Jurkat, Clone E6-1 (cell line): ENCODE data around the gene AP5B1.

Source experiments
- DNase-seq: peaks from one replicate; pipeline ENCODE4 v3.0.0-alpha.2; 2011; ENCODE audit warnings: low read depth, low spot score
- H3K4me3 ChIP-seq: 2 replicates; pipeline ENCODE4 v1.5.1; 2011; ENCODE audit warnings: mild to moderate bottlenecking, low read length, control low read depth, moderate library complexity

AP5B1 gene

GRCh38 chr11:65803797-65804492 lies 23.2 kb upstream of the AP5B1 start:
- H3K4me3 ChIP-seq: no peak overlapping the region
- no peak for DNase-seq

- no peak overlapping the region for H3K4me3 ChIP-seq
- DNase-seq: no peak
Observed at GRCh38 chr11:65802841-65803240, 22.1 kb upstream of the AP5B1 start.

GRCh38 chr11:65801153-65801987 lies 20.6 kb upstream of the AP5B1 start:
- no peak overlapping the region for H3K4me3 ChIP-seq
- DNase-seq: no peak

- no peak overlapping the region for H3K4me3 ChIP-seq
- DNase-seq: no peak
Observed at GRCh38 chr11:65798882-65799281, 18.1 kb upstream of the AP5B1 start.

GRCh38 chr11:65797711-65798110 lies 16.9 kb upstream of the AP5B1 start:
- no peak overlapping the region for H3K4me3 ChIP-seq
- no peak for DNase-seq

- H3K4me3 ChIP-seq: no peak overlapping the region
- no peak for DNase-seq
Observed at GRCh38 chr11:65796726-65797601, 16.2 kb upstream of the AP5B1 start.

- DNase-seq: no peak
- no peak overlapping the region for H3K4me3 ChIP-seq
Observed at GRCh38 chr11:65794570-65795510, 14.1 kb upstream of the AP5B1 start.

- no peak for DNase-seq
- no peak overlapping the region for H3K4me3 ChIP-seq
Observed at GRCh38 chr11:65793625-65794400, 13.0 kb upstream of the AP5B1 start.

GRCh38 chr11:65793144-65793581 lies 12.4 kb upstream of the AP5B1 start:
- no peak overlapping the region for H3K4me3 ChIP-seq
- no peak for DNase-seq

- no peak overlapping the region for H3K4me3 ChIP-seq
- no peak for DNase-seq
Observed at GRCh38 chr11:65792456-65792855, 11.7 kb upstream of the AP5B1 start.

GRCh38 chr11:65791719-65792213 lies 11.0 kb upstream of the AP5B1 start:
- DNase-seq: no peak
- no peak overlapping the region for H3K4me3 ChIP-seq

- DNase-seq: no peak
- H3K4me3 ChIP-seq: no peak overlapping the region
Observed at GRCh38 chr11:65790902-65791650, 10.3 kb upstream of the AP5B1 start.

- no peak overlapping the region for H3K4me3 ChIP-seq
- DNase-seq: no peak
Observed at GRCh38 chr11:65790104-65790901, 9.5 kb upstream of the AP5B1 start.

- H3K4me3 ChIP-seq: no peak overlapping the region
- no peak for DNase-seq
Observed at GRCh38 chr11:65789230-65790103, 8.7 kb upstream of the AP5B1 start.

GRCh38 chr11:65788821-65789220 lies 8.0 kb upstream of the AP5B1 start:
- H3K4me3 ChIP-seq: no peak overlapping the region
- no peak for DNase-seq
